DMS153 (cell line): ENCODE data around the gene MARCKS.

ENCODE experiments used
- DNase-seq: peaks from one replicate; lab custom pipeline; 2025; lab: John Stamatoyannopoulos, UW

Gene MARCKS, protein sequence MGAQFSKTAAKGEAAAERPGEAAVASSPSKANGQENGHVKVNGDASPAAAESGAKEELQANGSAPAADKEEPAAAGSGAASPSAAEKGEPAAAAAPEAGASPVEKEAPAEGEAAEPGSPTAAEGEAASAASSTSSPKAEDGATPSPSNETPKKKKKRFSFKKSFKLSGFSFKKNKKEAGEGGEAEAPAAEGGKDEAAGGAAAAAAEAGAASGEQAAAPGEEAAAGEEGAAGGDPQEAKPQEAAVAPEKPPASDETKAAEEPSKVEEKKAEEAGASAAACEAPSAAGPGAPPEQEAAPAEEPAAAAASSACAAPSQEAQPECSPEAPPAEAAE

GRCh38 chr6:113856625-113857555 lies at the start of gene MARCKS:
TSS of gene MARCKS (plus strand) at chr6:113857345. CDS start at chr6:113857746, 401 bp downstream.
- DNase-seq, result peak; percentile 89

DNA sequence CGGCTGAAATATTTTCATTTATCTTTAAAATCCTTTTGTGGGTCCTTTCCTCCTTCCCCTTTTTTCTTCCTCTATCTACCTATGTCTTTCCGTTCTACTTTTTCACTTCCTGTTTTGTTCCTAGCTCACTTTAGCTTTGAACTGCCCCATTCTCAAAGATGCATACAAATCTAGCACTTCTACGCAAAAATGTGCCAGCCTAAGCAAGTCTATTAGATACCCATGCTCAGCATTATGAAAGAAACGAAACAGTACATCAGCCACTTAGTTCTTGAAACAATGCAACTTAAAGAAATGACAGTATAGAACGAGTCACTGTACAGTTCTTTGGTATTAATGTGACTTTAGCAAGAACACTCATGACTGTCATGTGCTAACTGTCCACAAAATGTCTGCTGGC lies 47.3 kb upstream of the MARCKS start:
- DNase-seq, result no peak

GRCh38 chr6:113813142-113813541 lies 44.0 kb upstream of the MARCKS start:
- DNase-seq, result no peak

DNA sequence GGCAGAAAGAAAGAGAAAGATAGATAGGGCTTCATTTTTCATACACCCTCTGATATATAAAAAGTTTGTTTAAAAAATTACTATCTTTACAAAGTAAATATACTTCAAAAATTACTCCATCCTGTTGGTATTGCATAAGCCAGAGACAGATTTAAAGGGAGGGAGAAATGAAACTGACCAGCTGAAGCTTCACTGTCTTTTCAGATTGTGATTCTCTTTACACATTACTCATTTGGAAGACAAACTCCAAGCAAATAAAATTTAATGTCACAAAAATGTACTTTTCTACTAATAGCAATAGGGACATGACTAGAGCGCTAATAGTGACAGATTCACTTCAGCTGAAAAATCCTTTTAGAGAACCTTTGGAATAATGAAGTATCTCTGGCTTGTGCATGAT lies 38.6 kb upstream of the MARCKS start:
- no peak for DNase-seq

DNA sequence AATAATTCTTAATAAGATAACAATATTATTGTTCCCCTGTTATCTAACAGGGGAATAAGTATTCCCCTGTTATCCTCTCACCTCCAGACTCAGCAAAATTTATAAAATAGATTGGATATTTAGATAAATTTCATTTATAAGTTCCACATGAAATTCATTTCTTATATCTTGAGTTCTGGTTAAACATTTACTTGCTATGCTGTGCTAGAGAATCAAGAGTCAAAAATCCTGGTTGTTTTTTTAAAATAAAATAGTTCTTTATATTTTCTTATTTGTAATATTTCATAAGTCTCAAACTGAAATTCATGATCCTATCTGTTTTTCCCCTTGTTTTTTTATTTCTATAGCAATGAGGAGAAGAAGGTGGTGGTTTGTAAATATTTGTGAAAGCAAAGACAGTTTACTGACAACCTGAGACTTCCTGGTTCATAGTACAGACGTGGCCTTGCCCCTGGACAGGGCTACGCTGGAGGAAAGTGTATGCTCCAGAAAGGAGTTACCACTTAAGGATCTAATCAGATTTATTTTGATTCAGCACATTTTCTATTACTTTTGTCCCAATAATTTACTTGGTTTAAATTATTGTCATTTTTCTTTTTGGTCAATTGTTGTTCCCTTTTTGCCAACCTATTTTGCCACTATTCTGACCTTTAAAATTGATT lies 37.8 kb upstream of the MARCKS start:
- DNase-seq, result peak; percentile 30

- DNase-seq, result no peak
Observed at GRCh38 chr6:113820761-113821160, 36.4 kb upstream of the MARCKS start.

DNA sequence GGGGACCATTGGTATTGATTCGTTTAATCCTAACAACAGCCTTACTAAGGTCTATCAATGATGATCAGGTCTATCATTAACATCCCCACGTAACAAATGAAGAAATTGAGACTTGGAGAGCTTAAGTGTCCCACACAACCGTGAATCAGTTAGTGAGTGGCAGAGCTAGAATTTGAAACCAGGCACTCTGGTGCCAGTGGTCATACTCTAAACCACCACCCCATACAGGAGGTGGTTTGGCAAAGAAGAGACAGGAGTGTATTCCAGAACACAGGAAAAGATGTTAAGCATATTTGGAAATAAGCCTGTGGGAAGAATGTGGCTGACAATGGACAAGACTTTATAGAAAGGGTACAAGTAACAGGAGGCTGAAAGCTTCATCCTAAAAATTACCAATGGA lies 35.7 kb upstream of the MARCKS start:
- DNase-seq, result no peak

- DNase-seq, result no peak
Observed at GRCh38 chr6:113823916-113824315, 33.2 kb upstream of the MARCKS start.

- DNase-seq, result no peak
Observed at GRCh38 chr6:113824411-113824810, 32.7 kb upstream of the MARCKS start.

DNA sequence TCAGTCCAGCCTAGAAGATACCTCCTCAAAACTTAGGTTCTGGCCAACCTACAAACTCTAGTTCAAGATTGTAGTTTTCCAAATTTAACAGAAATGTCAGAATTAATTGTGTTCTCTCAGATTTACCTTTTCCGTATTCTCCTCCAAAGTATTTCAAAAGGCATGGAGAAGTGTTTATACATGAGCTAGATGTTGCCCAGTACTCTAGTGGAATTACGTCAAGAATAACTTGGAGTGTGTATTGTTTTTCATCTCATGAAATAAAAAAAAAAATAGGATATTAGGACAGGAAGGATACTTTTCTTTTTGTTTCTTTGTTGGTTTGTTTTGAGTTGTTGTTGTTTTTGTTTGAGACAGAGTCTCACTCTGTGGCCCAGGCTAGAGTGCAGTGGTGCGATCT lies 32.3 kb upstream of the MARCKS start:
- DNase-seq, result no peak

DNA sequence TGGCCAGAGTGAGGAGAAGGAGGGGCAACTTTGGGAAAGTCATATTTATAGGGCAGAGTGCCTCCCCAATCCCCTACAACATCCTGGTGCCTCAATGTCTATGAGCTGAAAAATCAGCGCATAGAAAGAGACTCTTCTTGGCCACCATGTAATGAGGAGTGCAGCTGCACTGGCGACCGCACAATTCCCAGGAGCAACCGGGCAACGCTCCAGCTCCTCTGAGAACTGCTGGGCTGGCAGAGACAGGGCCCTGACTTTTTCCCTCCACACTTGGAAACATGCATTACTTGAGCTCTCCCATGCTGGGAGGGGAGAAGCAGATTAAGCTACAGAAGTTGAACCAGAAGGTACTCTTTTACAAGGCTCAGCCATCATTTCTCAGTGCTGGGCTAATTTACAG lies 31.4 kb upstream of the MARCKS start:
- DNase-seq, result peak; percentile 37

- no peak for DNase-seq
Observed at GRCh38 chr6:113828984-113829695, 28.0 kb upstream of the MARCKS start.

GRCh38 chr6:113829696-113830045 lies 27.5 kb upstream of the MARCKS start:
- DNase-seq, result no peak

DNA sequence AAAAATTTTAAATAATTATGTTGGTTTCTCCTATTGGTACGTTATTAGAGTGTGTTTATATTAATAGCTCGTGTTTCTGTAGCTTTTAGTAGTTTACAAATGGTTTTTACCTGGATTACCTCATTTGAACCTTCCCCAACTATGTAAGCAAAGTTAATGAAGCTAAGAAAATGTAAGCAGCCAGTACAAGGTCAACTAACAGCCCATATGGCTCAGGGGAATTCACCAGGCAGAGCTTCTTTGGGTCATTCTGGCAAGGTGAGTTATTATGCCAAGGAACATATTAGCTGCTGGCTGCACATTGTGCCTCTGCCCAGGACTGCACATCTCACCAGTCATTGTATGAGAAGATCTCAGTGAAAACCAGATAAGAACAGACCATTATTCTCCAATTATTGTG lies 27.0 kb upstream of the MARCKS start:
- DNase-seq, result no peak

- DNase-seq, result no peak
Observed at GRCh38 chr6:113833537-113833936, 23.6 kb upstream of the MARCKS start.

GRCh38 chr6:113837170-113837569 lies 20.0 kb upstream of the MARCKS start:
- no peak for DNase-seq

GRCh38 chr6:113842165-113842564 lies 15.0 kb upstream of the MARCKS start:
- DNase-seq, result no peak

- DNase-seq, result no peak
Observed at GRCh38 chr6:113843500-113844073, 13.6 kb upstream of the MARCKS start.

DNA sequence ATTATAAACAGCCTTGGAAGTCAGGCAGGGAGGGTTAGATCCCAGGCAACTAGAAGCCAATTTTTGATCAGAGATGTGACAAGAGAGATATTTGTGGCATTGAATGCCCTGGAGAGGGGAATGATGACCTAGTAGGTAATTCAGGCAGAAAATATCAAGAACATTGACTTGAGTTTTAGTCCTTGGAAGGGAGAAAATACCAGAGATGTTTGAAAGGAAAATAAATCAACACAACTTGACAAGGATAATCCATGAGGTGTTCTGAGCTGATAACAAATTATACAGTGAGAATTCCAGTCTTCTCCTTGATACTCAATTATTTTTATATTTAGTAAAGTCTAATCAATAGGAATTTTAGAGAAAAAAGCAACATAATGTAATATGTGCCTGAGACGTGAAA lies 10.6 kb upstream of the MARCKS start:
- DNase-seq, result no peak

DNA sequence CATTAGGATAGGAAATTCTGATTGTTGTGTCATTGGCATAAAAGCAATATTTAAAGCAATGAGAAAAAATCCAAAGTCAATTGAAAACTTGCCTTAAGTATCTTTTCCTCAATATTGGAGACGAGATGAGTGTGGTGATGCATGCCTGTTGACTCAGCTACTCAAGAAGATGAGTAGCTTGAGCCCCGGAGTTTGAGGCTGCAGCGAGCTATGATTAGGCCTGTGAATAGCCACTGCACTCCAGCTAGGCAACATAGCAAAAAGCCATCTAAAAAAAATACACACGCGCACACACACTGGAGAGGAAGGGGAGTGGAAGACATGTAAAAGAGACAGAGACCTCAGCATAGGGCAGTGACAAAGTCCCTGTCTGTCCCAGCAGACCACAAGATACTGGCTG lies 9.7 kb upstream of the MARCKS start:
- DNase-seq, result no peak

DNA sequence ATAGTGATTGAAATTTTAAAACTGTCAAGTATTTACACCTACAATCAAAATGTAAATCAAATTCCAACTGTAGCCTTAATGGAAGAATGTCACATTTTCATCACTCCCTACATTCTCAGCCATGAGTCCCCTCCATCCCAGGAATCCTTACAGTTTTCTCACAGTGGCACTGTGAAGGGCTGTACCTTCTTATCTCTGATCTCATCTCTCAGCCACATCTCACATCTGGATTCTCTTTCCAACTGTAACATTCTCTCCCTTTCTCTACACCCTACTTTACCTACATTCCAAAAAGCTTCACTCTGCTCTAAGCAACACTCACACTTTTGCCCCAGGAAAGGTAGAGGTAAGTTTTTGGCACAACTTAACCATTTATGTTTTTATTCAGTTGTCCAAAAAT lies 8.9 kb upstream of the MARCKS start:
- DNase-seq, result no peak

- DNase-seq, result no peak
Observed at GRCh38 chr6:113848811-113849210, 8.3 kb upstream of the MARCKS start.
